Gastroesophageal sphincter (tissue), 4 donors: ENCODE data around the gene HOXA5. TPM values are rescaled to one million over a fixed set of nuclear protein-coding genes. Genes with fewer than 3 reads are reported as not detected.

Experiments
- ATAC-seq: fragments of 150-250 bp; one replicate; pipeline ENCODE4 v1.9.1; 2016; ENCODE audit warnings: mild to moderate bottlenecking, moderate library complexity
- H3K27ac ChIP-seq, 4 donors: fragments of 200-600 bp; sonication (generic) in 3 of 4; 1 replicate in 3 of 4; 2 replicates in 1 of 4; pipeline ENCODE4 v1.5.1; 2016 to 2019
- H3K27me3 ChIP-seq: fragments of 200-600 bp; sonication (generic); one replicate; pipeline ENCODE4 v1.5.1; 2019
- H3K36me3 ChIP-seq, 2 donors: fragments of 200-600 bp; sonication (generic); one replicate each; pipeline ENCODE4 v1.5.1; 2019; ENCODE audit warnings: control low read depth in 1 of 2
- H3K4me1 ChIP-seq, 3 donors: fragments of 200-600 bp; sonication (generic); 1 replicate in 2 of 3; 2 replicates in 1 of 3; pipeline ENCODE4 v1.5.1; 2016 to 2019; ENCODE audit warnings: control low read depth in 2 of 3
- H3K4me3 ChIP-seq, 2 donors: fragments of 200-600 bp; sonication (generic); one replicate each; pipeline ENCODE4 v1.5.1; 2019; ENCODE audit warnings: mild to moderate bottlenecking in 1 of 2, moderate library complexity in 1 of 2
- H3K9me3 ChIP-seq, 3 donors: fragments of 200-600 bp; sonication (generic); one replicate each; pipeline ENCODE4 v1.5.1; 2017 to 2019; ENCODE audit warnings: control low read depth in 2 of 3
- CTCF ChIP-seq, 4 experiments: fragments of 200-600 bp in 2 of 4; fragments of 450-650 bp in 2 of 4; sonication (generic) in 1 of 4; IDR thresholded peaks; one replicate each; pipeline ENCODE4 v1.5.1; 2017 to 2019; ENCODE audit warnings: antibody characterized with exemption in 4 of 4, mild to moderate bottlenecking in 2 of 4, moderate library complexity in 2 of 4
- EP300 ChIP-seq: sonication (generic); formaldehyde crosslinking; IDR thresholded peaks from one replicate; pipeline ENCODE4 v1.6.1; 2017; ENCODE audit warnings: antibody characterized with exemption, mild to moderate bottlenecking
- POLR2A ChIP-seq, 2 donors: fragments of 450-650 bp; IDR thresholded peaks; one replicate each; pipeline ENCODE4 v1.6.1; 2017; ENCODE audit warnings: antibody characterized with exemption in 2 of 2, mild to moderate bottlenecking in 2 of 2, moderate library complexity in 1 of 2
- POLR2AphosphoS5 ChIP-seq: sonication (generic); formaldehyde crosslinking; IDR thresholded peaks from one replicate; pipeline ENCODE4 v1.6.1; 2017; ENCODE audit warnings: antibody characterized with exemption
- WGBS, 2 donors: methylation state at CpG; one replicate each; pipeline ENCODE4 v1.1.5; 2018; ENCODE audit warnings: low coverage in 1 of 2; 5-methylcytosine and 5-hydroxymethylcytosine counted together
- total RNA-seq, 4 donors: library from RNA; depleted of rRNA; stranded (reverse); fragments of >200 nt; gene quantifications; one replicate each; pipeline ENCODE4 v1.1.0, GENCODE V29; 2016

Gene HOXA5
- total RNA-seq, 4 donors from 2014 or later = 11.0 to 34.6 (median 29.3) TPM

- Histone ChIP-seq H3K27ac (peak overlapping the region in 1 of 4 donors; percentile 51), H3K4me1 (peaks cover 0 to 50% (median 22%) of the 10 kb centered on the region in 3 donors), H3K27me3 (peaks cover 100% of the 10 kb centered on the region), H3K9me3 (no peaks in the 10 kb centered on the region), H3K36me3 (no peaks in the 10 kb centered on the region), H3K4me3 (peak overlapping the region; percentile 29 to 62)
- 10% methylated on average over 9 of the region's 54 CpGs; no CpG with 5 or more reads in 1 of the 2 donors for WGBS, 2 donors
- peak; percentile 65 for ATAC-seq
- TF ChIP-seq CTCF (IDR thresholded peaks at IDR 0.05) = peak in 3 of 4 experiments; percentile 99 to 100 (median 99)
- TF ChIP-seq POLR2A (IDR thresholded peaks at IDR 0.05) = no peak
These were observed 17.2 kb upstream of the HOXA5 start for GRCh38 chr7:27160546-27161213.

- no peak for ATAC-seq
These were observed 16.7 kb upstream of the HOXA5 start for GRCh38 chr7:27160145-27160545.

GRCh38 chr7:27159266-27160144 is 16.0 kb upstream of the HOXA5 start:
- H3K9me3 ChIP-seq = no peaks in the 10 kb centered on the region
- TF ChIP-seq CTCF (IDR thresholded peaks at IDR 0.05) (no peak), POLR2A (IDR thresholded peaks at IDR 0.05) (no peak), POLR2AphosphoS5 (no peak), EP300 (no peak)
- peaks cover 100% of the 10 kb centered on the region for H3K27me3 ChIP-seq
- 56 to 62% methylated on average over 15 to 20 of the region's 27 CpGs for whole genome bisulfite sequencing, 2 donors
- H3K36me3 ChIP-seq = no peaks in the 10 kb centered on the region
- H3K4me3 ChIP-seq = no peak overlapping the region
- no peak for ATAC-seq
- peaks cover 0 to 50% (median 21%) of the 10 kb centered on the region in 3 donors for H3K4me1 ChIP-seq
- no peak overlapping the region for H3K27ac ChIP-seq

More at GRCh38 chr7:27160145-27160545, 16.7 kb upstream of the HOXA5 start:
- WGBS, 2 donors = 48 to 50% methylated on average over 1 to 8 of the region's 23 CpGs
- TF ChIP-seq POLR2A (IDR thresholded peaks at IDR 0.05) = no peak
- TF ChIP-seq CTCF (IDR thresholded peaks at IDR 0.05) = no peak
- H3K4me1 ChIP-seq = peaks cover 0 to 50% (median 20%) of the 10 kb centered on the region in 3 donors
- peak overlapping the region in 1 of 2 donors; percentile 62 for H3K4me3 ChIP-seq
- peaks cover 100% of the 10 kb centered on the region for H3K27me3 ChIP-seq
- H3K27ac ChIP-seq = no peak overlapping the region
- no peaks in the 10 kb centered on the region for H3K36me3 ChIP-seq
- H3K9me3 ChIP-seq = no peaks in the 10 kb centered on the region

GRCh38 chr7:27158436-27159265 is 15.2 kb upstream of the HOXA5 start:
- peaks cover 0 to 48% (median 21%) of the 10 kb centered on the region in 3 donors for H3K4me1 ChIP-seq
- no peak overlapping the region for H3K27ac ChIP-seq
- no peak for TF ChIP-seq CTCF (IDR thresholded peaks at IDR 0.05)
- no peak for TF ChIP-seq POLR2A (IDR thresholded peaks at IDR 0.05)
- TF ChIP-seq EP300 = no peak
- no peak for TF ChIP-seq POLR2AphosphoS5
- H3K9me3 ChIP-seq = no peaks in the 10 kb centered on the region
- ATAC-seq = no peak
- peaks cover 100% of the 10 kb centered on the region for H3K27me3 ChIP-seq
- H3K36me3 ChIP-seq = no peaks in the 10 kb centered on the region
- no peak overlapping the region for H3K4me3 ChIP-seq
- 42% methylated on average over 16 to 29 of the region's 35 CpGs for WGBS, 2 donors
